Urinary bladder (tissue), 4 donors: ENCODE results near the gene DISC1. TPM values are rescaled to one million over a fixed set of nuclear protein-coding genes. Genes with fewer than 3 reads are reported as not detected.

Source experiments
- DNase-seq: peaks from one replicate; pipeline ENCODE4 v3.0.0-alpha.2; 2015; ENCODE audit errors: extremely low spot score
- H3K27ac ChIP-seq: one replicate; pipeline ENCODE4 v1.5.1; 2013; ENCODE audit warnings: low read depth, mild to moderate bottlenecking, moderate library complexity
- H3K36me3 ChIP-seq: one replicate; pipeline ENCODE4 v1.6.1; 2013; ENCODE audit warnings: mild to moderate bottlenecking, moderate library complexity; ENCODE audit not compliant: insufficient read depth
- H3K4me1 ChIP-seq: one replicate; pipeline ENCODE4 v1.6.1; 2013; ENCODE audit warnings: mild to moderate bottlenecking, moderate library complexity; ENCODE audit not compliant: insufficient read depth
- H3K4me3 ChIP-seq: one replicate; pipeline ENCODE4 v1.5.1; 2013; ENCODE audit warnings: low read depth, low read length
- WGBS: extraction: QIAGEN DNeasy Blood & Tissue Kit; methylation state at CpG from one replicate; pipeline ENCODE4 v1.1.7; 2013; 5-methylcytosine and 5-hydroxymethylcytosine counted together
- polyA plus RNA-seq: library from polyadenylated mRNA; stranded (reverse); fragments of 200-250 nt; gene quantifications from one replicate; pipeline ENCODE4 v1.2.3, GENCODE V29; 2013
- total RNA-seq: library from RNA; depleted of rRNA; stranded (reverse); fragments of >200 nt; gene quantifications from one replicate; pipeline ENCODE4 v1.2.3, GENCODE V29; 2014
- donor health status: healthy with polysubstance abuse.
- donor health status: healthy.

The DISC1 gene
- total and polyA plus RNA-seq, 2 donors: 1.6 to 32.0 TPM

GRCh38 chr1:231676487-231676886, 49.9 kb downstream of the DISC1 start:
- DNase-seq: no peak

GRCh38 chr1:231677442-231677841, 50.9 kb downstream of the DISC1 start:
- Histone ChIP-seq H3K36me3 (no peaks in the 10 kb centered on the region), H3K4me3 (no peak overlapping the region), H3K27ac (no peak overlapping the region), H3K4me1 (peaks cover 1% of the 10 kb centered on the region)
- no peak for DNase-seq
- 95% methylated on average over 10 of the region's 10 CpGs for WGBS

More at GRCh38 chr1:231676487-231676886, 49.9 kb downstream of the DISC1 start:
- Histone ChIP-seq H3K4me1 (peaks cover 1% of the 10 kb centered on the region), H3K27ac (no peak overlapping the region), H3K4me3 (no peak overlapping the region), H3K36me3 (no peaks in the 10 kb centered on the region)

GRCh38 chr1:231678011-231678432, 51.4 kb downstream of the DISC1 start:
- Histone ChIP-seq H3K4me3 (no peak overlapping the region), H3K4me1 (peaks cover 1% of the 10 kb centered on the region), H3K27ac (no peak overlapping the region), H3K36me3 (no peaks in the 10 kb centered on the region)
- no peak for DNase-seq
- WGBS: 72% methylated on average over 7 of the region's 7 CpGs

GRCh38 chr1:231679109-231679508, 52.5 kb downstream of the DISC1 start:
- Histone ChIP-seq H3K27ac (no peak overlapping the region), H3K4me1 (peaks cover 1% of the 10 kb centered on the region), H3K36me3 (no peaks in the 10 kb centered on the region), H3K4me3 (no peak overlapping the region)
- WGBS: 80% methylated on average over 2 of the region's 2 CpGs
- DNase-seq: no peak

GRCh38 chr1:231681006-231681405, 54.4 kb downstream of the DISC1 start:
- no peak for DNase-seq
- Histone ChIP-seq H3K27ac (no peak overlapping the region), H3K4me1 (peaks cover 1% of the 10 kb centered on the region), H3K4me3 (no peak overlapping the region), H3K36me3 (no peaks in the 10 kb centered on the region)
- 84% methylated on average over 3 of the region's 3 CpGs for whole genome bisulfite sequencing

GRCh38 chr1:231682779-231683178, 56.2 kb downstream of the DISC1 start:
- no peaks in the 10 kb centered on the region for H3K4me1 ChIP-seq
- no peaks in the 10 kb centered on the region for H3K36me3 ChIP-seq
- no peak for DNase-seq
- 74% methylated on average over 3 of the region's 3 CpGs for WGBS
- H3K27ac ChIP-seq: no peak overlapping the region
- H3K4me3 ChIP-seq: no peak overlapping the region

GRCh38 chr1:231683439-231684165, 57.0 kb downstream of the DISC1 start:
- Histone ChIP-seq H3K36me3 (no peaks in the 10 kb centered on the region), H3K4me3 (no peak overlapping the region), H3K27ac (no peak overlapping the region), H3K4me1 (no peaks in the 10 kb centered on the region)
- WGBS: 89% methylated on average over 7 of the region's 7 CpGs
- no peak for DNase-seq

- WGBS: 74% methylated on average over 15 of the region's 15 CpGs
- Histone ChIP-seq H3K4me3 (no peak overlapping the region), H3K4me1 (no peaks in the 10 kb centered on the region), H3K36me3 (no peaks in the 10 kb centered on the region), H3K27ac (no peak overlapping the region)
- DNase-seq: no peak
Observed at GRCh38 chr1:231684356-231685244, 58.0 kb downstream of the DISC1 start.

- WGBS: 96% methylated on average over 4 of the region's 4 CpGs
- H3K27ac ChIP-seq: no peak overlapping the region
- H3K4me3 ChIP-seq: no peak overlapping the region
- no peaks in the 10 kb centered on the region for H3K36me3 ChIP-seq
- DNase-seq: no peak
- H3K4me1 ChIP-seq: no peaks in the 10 kb centered on the region
Observed at GRCh38 chr1:231686384-231686783, 59.8 kb downstream of the DISC1 start.

- WGBS: 92% methylated on average over 4 of the region's 4 CpGs
- H3K4me3 ChIP-seq: no peak overlapping the region
- no peak overlapping the region for H3K27ac ChIP-seq
- no peaks in the 10 kb centered on the region for H3K36me3 ChIP-seq
- no peak for DNase-seq
- H3K4me1 ChIP-seq: no peaks in the 10 kb centered on the region
Observed at GRCh38 chr1:231688989-231689388, 62.4 kb downstream of the DISC1 start.

GRCh38 chr1:231690059-231690458, 63.5 kb downstream of the DISC1 start:
- no peak overlapping the region for H3K4me3 ChIP-seq
- no peaks in the 10 kb centered on the region for H3K36me3 ChIP-seq
- no peak for DNase-seq
- WGBS: 70% methylated on average over 9 of the region's 9 CpGs
- H3K27ac ChIP-seq: no peak overlapping the region
- peaks cover 1% of the 10 kb centered on the region for H3K4me1 ChIP-seq

- no peak overlapping the region for H3K27ac ChIP-seq
- peaks cover 1% of the 10 kb centered on the region for H3K4me1 ChIP-seq
- WGBS: 69% methylated on average over 17 of the region's 17 CpGs
- no peaks in the 10 kb centered on the region for H3K36me3 ChIP-seq
- H3K4me3 ChIP-seq: no peak overlapping the region
- DNase-seq: no peak
Observed at GRCh38 chr1:231691618-231692259, 65.1 kb downstream of the DISC1 start.

GRCh38 chr1:231693361-231694074, 66.9 kb downstream of the DISC1 start:
- Histone ChIP-seq H3K27ac (no peak overlapping the region), H3K36me3 (no peaks in the 10 kb centered on the region), H3K4me1 (peaks cover 1% of the 10 kb centered on the region), H3K4me3 (no peak overlapping the region)
- WGBS: 72% methylated on average over 18 of the region's 18 CpGs
- no peak for DNase-seq
